ENCODE data around the gene LRRIQ3. TPM values are rescaled to one million over a fixed set of nuclear protein-coding genes. Genes with fewer than 3 reads are reported as not detected.

Gene LRRIQ3
- total and polyA plus RNA-seq, 9 of the 15 experiments (the other 6 are each of a cell fraction or from before 2014, with no cell fraction given), result 0.27 to 2.8 (median 1.7) TPM

DNA sequence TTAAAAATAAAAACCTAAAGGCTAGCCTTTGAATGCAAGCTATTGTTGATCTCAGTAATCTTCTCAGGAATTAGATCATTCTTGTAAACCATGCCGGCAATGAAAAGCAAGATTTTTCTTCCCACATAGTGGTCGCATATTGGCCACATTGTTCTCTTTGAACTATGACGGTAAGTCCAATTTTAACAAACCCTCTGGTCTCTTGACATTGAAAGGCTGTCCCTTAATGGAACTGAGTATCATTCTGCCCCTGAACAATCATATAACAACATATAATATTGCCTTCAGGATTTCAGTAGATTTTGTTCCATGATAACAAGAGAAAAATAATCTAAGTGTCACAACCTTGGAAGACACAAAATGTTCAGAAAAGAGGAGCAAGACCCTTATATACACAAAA, 38.5 kb upstream of the LRRIQ3 start:
- Histone ChIP-seq H3K79me2 (ENCODE audit: control insufficient read depth, insufficient read depth, low read length) (no peaks in the 10 kb centered on the region), H4K20me1 (replicated peaks; ENCODE audit: control insufficient read depth, insufficient read depth, low read length) (no peaks in the 10 kb centered on the region), H3K36me3 (ENCODE audit: control insufficient read depth, insufficient read depth, low read length) (no peaks in the 10 kb centered on the region), H3K27ac (ENCODE audit: extremely low read depth, low read depth, low read length) (no peak overlapping the region), H3K27me3 (ENCODE audit: control insufficient read depth in 2 of 2, insufficient read depth in 2 of 2, low read length in 2 of 2) (no peaks in the 10 kb centered on the region), H3K9me3 (replicated peaks; ENCODE audit: control insufficient read depth, insufficient read depth, low read depth, low read length) (no peaks in the 10 kb centered on the region), H3K9me1 (ENCODE audit: control insufficient read depth, insufficient read depth, low read length) (no peaks in the 10 kb centered on the region), H3K4me3 (no peak overlapping the region), H2AFZ (ENCODE audit: low read depth, low read length) (no peak overlapping the region), H3K4me1 (replicated peaks in 1 of 2; ENCODE audit: control insufficient read depth in 2 of 2, insufficient read depth in 2 of 2, low read length in 2 of 2) (no peaks in the 10 kb centered on the region), H3K9ac (ENCODE audit: insufficient read depth in 1 of 2, low read depth in 2 of 2, low read length in 2 of 2) (no peak overlapping the region), H3K4me2 (ENCODE audit: insufficient read depth, low read length) (no peak overlapping the region)
- ChIA-PET CTCF (ENCODE audit: low intra/inter-chr PET ratio) (no interaction called here), POLR2A (interaction anchor here (0.6 kb wide), 1 partner anchor 402 kb away, joined by 3 read pairs; no protein-coding TSS in a partner anchor)
- ATAC-seq, result no peak
- 0% methylated on average over 3 of the region's 3 CpGs for WGBS (ENCODE audit: insufficient coverage, low coverage, missing lambda C conversion rate)
- DNase-seq (ENCODE audit: extremely low read depth in 1 of 4, low spot score in 3 of 4), result no peak
- TF ChIP-seq SMAD1 (IDR thresholded peaks at IDR 0.05; ENCODE audit: low read depth, low read length, partially characterized antibody), result no peak
- TF ChIP-seq PHF8 (IDR thresholded peaks at IDR 0.05; ENCODE audit: borderline replicate concordance, low read length), result no peak
- FAIRE-seq, result no peak
- no TSS peak for BruUV-seq (replicated peaks)
- in situ Hi-C loops (cut with MboI) (no loop called here), intact Hi-C loops (cut with micrococcal nuclease) (no loop called here)

DNA sequence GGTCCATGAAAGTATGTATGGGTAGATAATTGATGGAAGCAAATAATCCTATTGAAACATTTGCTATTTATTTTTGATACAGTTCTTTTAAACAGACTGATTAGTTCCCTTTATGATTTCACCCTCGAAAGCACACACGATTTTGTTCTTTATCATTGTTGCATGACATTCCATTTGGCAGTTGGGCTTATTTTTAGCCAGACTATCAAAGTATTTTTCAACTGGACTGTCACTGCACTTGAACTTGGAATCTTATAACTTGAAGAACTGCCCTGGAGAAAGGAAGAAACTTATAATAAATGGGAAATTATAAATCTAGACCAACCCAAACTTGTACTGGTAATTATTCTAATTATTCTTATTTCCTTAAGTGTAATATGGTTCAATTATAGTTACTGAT, 37.2 kb upstream of the LRRIQ3 start, which contains the start of gene TNNI3K:
Gene TNNI3K, plus strand, starts transcription at position 235 of the 400 bp plus-strand sequence. Its CDS starts 65 bp downstream, at position 300.
- no peak within 1 kb of the TSS for H3K4me2 ChIP-seq (ENCODE audit: insufficient read depth, low read length)
- H3K9me3 ChIP-seq (replicated peaks; ENCODE audit: control insufficient read depth, insufficient read depth, low read depth, low read length), result no peaks in the 10 kb centered on the region
- no peaks in the 10 kb centered on the region for H3K36me3 ChIP-seq (ENCODE audit: control insufficient read depth, insufficient read depth, low read length)
- ATAC-seq (no peak), FAIRE-seq (no peak), DNase-seq (ENCODE audit: extremely low read depth in 1 of 4, low spot score in 3 of 4) (no peak)
- no peaks in the 10 kb centered on the region for H3K27me3 ChIP-seq (ENCODE audit: control insufficient read depth in 2 of 2, insufficient read depth in 2 of 2, low read length in 2 of 2)
- TF ChIP-seq XRCC5 (IDR thresholded peaks at IDR 0.05; ENCODE audit: low read depth, low read length) (no peak), ZKSCAN3 (CRISPR knock-in tag; IDR thresholded peaks at IDR 0.05) (no peak), CREM (IDR thresholded peaks at IDR 0.05; ENCODE audit: low read depth) (no peak), NFATC3 (IDR thresholded peaks at IDR 0.05) (no peak), RFX7 (CRISPR knock-in tag; IDR thresholded peaks at IDR 0.05) (no peak)
- ChIA-PET CTCF (ENCODE audit: low intra/inter-chr PET ratio) (no interaction called here), POLR2A (no interaction called here)
- no peak within 1 kb of the TSS for H3K4me3 ChIP-seq
- in situ Hi-C loops (cut with MboI), result no loop called here
- BruUV-seq (replicated peaks), result no TSS peak
- no peaks in the 10 kb centered on the region for H3K9me1 ChIP-seq (ENCODE audit: control insufficient read depth, insufficient read depth, low read length)
- H4K20me1 ChIP-seq (replicated peaks; ENCODE audit: control insufficient read depth, insufficient read depth, low read length), result no peaks in the 10 kb centered on the region
- no peak within 1 kb of the TSS for H3K27ac ChIP-seq (ENCODE audit: extremely low read depth, low read depth, low read length)
- no peak within 1 kb of the TSS for H3K9ac ChIP-seq (ENCODE audit: insufficient read depth in 1 of 2, low read depth in 2 of 2, low read length in 2 of 2)
- 5% methylated on average over 2 of the region's 2 CpGs for WGBS (ENCODE audit: insufficient coverage, low coverage, missing lambda C conversion rate)
- H3K4me1 ChIP-seq (replicated peaks in 1 of 2; ENCODE audit: control insufficient read depth in 2 of 2, insufficient read depth in 2 of 2, low read length in 2 of 2), result no peaks in the 10 kb centered on the region
- intact Hi-C loops (cut with micrococcal nuclease), result no loop called here
- H2AFZ ChIP-seq (ENCODE audit: low read depth, low read length), result no peak within 1 kb of the TSS
- no peaks in the 10 kb centered on the region for H3K79me2 ChIP-seq (ENCODE audit: control insufficient read depth, insufficient read depth, low read length)
